ENCODE results near the gene LIPC. TPM values are rescaled to one million over a fixed set of nuclear protein-coding genes. Genes with fewer than 3 reads are reported as not detected.

LIPC gene
- polyA plus RNA-seq, 1 of the 3 experiments (the other 2 are of a cell fraction): not detected

- Histone ChIP-seq H3K27ac (ENCODE audit: low read depth in 2 of 2, low read length in 1 of 2) (no peak overlapping the region), H3K4me3 (ENCODE audit: low read depth in 2 of 2, low read length in 1 of 2) (no peak overlapping the region), H3K36me3 (replicated peaks in 1 of 2; ENCODE audit: control insufficient read depth in 1 of 2, insufficient read depth in 2 of 2, low read length in 1 of 2) (no peaks in the 10 kb centered on the region), H2AFZ (ENCODE audit: low read depth) (no peak overlapping the region), H3K9me3 (no peaks in the 10 kb centered on the region), H3K9me2 (no peaks in the 10 kb centered on the region), H3F3A (replicated peaks; ENCODE audit: insufficient read depth) (no peaks in the 10 kb centered on the region), H3K4me2 (no peak overlapping the region), H3K27me3 (ENCODE audit: insufficient read depth) (no peaks in the 10 kb centered on the region), H3K9ac (no peak overlapping the region), H3K4me1 (ENCODE audit: control insufficient read depth in 1 of 2, insufficient read depth in 2 of 2, low read depth in 1 of 2, low read length in 1 of 2) (peaks cover 0 to 4% of the 10 kb centered on the region in 2 experiments; a peak in 1 of 4 replicates), H3K79me2 (ENCODE audit: insufficient read depth) (no peaks in the 10 kb centered on the region), H4K20me1 (ENCODE audit: insufficient read depth) (no peaks in the 10 kb centered on the region)
- ChIA-PET CTCF (interaction anchor here (0.6 to 1.1 kb wide), 2 partner anchors 299 to 822 kb away, joined by 3 read pairs; no protein-coding TSS in a partner anchor), POLR2A (no interaction called here)
- WGBS (ENCODE audit: low lambda C conversion rate): 90% methylated on average over 6 of the region's 7 CpGs
- DNase-seq: no peak
- no peak for TF ChIP-seq USF2 (IDR thresholded peaks at IDR 0.05; ENCODE audit: borderline replicate concordance, low read depth, low read length)
- TF ChIP-seq FOXJ3 (CRISPR knock-in tag; IDR thresholded peaks at IDR 0.05): no peak
- no peak for TF ChIP-seq YY1 (IDR thresholded peaks at IDR 0.05; ENCODE audit: low read depth)
- no peak for TF ChIP-seq TCF12 (IDR thresholded peaks at IDR 0.05)
- TF ChIP-seq, protein P1, sequence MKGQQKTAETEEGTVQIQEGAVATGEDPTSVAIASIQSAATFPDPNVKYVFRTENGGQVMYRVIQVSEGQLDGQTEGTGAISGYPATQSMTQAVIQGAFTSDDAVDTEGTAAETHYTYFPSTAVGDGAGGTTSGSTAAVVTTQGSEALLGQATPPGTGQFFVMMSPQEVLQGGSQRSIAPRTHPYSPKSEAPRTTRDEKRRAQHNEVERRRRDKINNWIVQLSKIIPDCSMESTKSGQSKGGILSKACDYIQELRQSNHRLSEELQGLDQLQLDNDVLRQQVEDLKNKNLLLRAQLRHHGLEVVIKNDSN (IDR thresholded peaks at IDR 0.05; ENCODE audit: borderline replicate concordance, low read depth): no peak
- no peak for TF ChIP-seq SIN3A (IDR thresholded peaks at IDR 0.05; ENCODE audit: borderline replicate concordance, low read depth, low read length)
- TF ChIP-seq, protein P2, sequence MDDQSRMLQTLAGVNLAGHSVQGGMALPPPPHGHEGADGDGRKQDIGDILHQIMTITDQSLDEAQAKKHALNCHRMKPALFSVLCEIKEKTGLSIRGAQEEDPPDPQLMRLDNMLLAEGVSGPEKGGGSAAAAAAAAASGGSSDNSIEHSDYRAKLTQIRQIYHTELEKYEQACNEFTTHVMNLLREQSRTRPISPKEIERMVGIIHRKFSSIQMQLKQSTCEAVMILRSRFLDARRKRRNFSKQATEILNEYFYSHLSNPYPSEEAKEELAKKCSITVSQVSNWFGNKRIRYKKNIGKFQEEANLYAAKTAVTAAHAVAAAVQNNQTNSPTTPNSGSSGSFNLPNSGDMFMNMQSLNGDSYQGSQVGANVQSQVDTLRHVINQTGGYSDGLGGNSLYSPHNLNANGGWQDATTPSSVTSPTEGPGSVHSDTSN (IDR thresholded peaks at IDR 0.05): no peak
- no peak for TF ChIP-seq GABPA (IDR thresholded peaks at IDR 0.05; ENCODE audit: low read depth)
- TF ChIP-seq GATA2 (CRISPR knock-in tag; IDR thresholded peaks at IDR 0.05): no peak
- no peak for TF ChIP-seq MAX (IDR thresholded peaks at IDR 0.05; ENCODE audit: low read depth)
- no peak for TF ChIP-seq NFIC (IDR thresholded peaks at IDR 0.05; ENCODE audit: borderline replicate concordance)
- TF ChIP-seq NRF1 (IDR thresholded peaks at IDR 0.05; ENCODE audit: low read depth, low read length): no peak
Observed at GRCh38 chr15:58526647-58527192, 94.9 kb downstream of the LIPC start.

GRCh38 chr15:58527573-58528187 is 95.9 kb downstream of the LIPC start:
- CTCF ChIA-PET: interaction anchor here (0.6 to 1.1 kb wide), 2 partner anchors 36 to 300 kb away, joined by 3 read pairs; no protein-coding TSS in a partner anchor
- WGBS (ENCODE audit: low lambda C conversion rate): 79% methylated on average over 9 of the region's 9 CpGs
- TF ChIP-seq GABPA (IDR thresholded peaks at IDR 0.05; ENCODE audit: low read depth): no peak
- TF ChIP-seq NFIC (IDR thresholded peaks at IDR 0.05; ENCODE audit: borderline replicate concordance): no peak
- TF ChIP-seq NRF1 (IDR thresholded peaks at IDR 0.05; ENCODE audit: low read depth, low read length): no peak
- TF ChIP-seq RCOR1 (IDR thresholded peaks at IDR 0.05; ENCODE audit: low read length): no peak
- TF ChIP-seq, protein P3, sequence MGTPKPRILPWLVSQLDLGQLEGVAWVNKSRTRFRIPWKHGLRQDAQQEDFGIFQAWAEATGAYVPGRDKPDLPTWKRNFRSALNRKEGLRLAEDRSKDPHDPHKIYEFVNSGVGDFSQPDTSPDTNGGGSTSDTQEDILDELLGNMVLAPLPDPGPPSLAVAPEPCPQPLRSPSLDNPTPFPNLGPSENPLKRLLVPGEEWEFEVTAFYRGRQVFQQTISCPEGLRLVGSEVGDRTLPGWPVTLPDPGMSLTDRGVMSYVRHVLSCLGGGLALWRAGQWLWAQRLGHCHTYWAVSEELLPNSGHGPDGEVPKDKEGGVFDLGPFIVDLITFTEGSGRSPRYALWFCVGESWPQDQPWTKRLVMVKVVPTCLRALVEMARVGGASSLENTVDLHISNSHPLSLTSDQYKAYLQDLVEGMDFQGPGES (IDR thresholded peaks at IDR 0.05; ENCODE audit: low read depth, low read length): no peak
- TF ChIP-seq, protein P4, sequence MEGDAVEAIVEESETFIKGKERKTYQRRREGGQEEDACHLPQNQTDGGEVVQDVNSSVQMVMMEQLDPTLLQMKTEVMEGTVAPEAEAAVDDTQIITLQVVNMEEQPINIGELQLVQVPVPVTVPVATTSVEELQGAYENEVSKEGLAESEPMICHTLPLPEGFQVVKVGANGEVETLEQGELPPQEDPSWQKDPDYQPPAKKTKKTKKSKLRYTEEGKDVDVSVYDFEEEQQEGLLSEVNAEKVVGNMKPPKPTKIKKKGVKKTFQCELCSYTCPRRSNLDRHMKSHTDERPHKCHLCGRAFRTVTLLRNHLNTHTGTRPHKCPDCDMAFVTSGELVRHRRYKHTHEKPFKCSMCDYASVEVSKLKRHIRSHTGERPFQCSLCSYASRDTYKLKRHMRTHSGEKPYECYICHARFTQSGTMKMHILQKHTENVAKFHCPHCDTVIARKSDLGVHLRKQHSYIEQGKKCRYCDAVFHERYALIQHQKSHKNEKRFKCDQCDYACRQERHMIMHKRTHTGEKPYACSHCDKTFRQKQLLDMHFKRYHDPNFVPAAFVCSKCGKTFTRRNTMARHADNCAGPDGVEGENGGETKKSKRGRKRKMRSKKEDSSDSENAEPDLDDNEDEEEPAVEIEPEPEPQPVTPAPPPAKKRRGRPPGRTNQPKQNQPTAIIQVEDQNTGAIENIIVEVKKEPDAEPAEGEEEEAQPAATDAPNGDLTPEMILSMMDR (IDR thresholded peaks at IDR 0.05): no peak
- no peak for TF ChIP-seq ZBTB33 (IDR thresholded peaks at IDR 0.05; ENCODE audit: borderline replicate concordance, low read depth)
- no peak for TF ChIP-seq JUND (IDR thresholded peaks at IDR 0.05)
- TF ChIP-seq SMC3 (IDR thresholded peaks at IDR 0.05; ENCODE audit: low read depth, low read length): no peak
- no peak for TF ChIP-seq CHD2 (IDR thresholded peaks at IDR 0.05; ENCODE audit: low read length, partially characterized antibody)

More at GRCh38 chr15:58527573-58528187, 95.9 kb downstream of the LIPC start:
- H3K4me2 ChIP-seq: no peak overlapping the region
- no peaks in the 10 kb centered on the region; a peak in 1 of 4 replicates for H3K4me1 ChIP-seq (ENCODE audit: control insufficient read depth in 1 of 2, insufficient read depth in 2 of 2, low read depth in 1 of 2, low read length in 1 of 2)
- H3K9ac ChIP-seq: no peak overlapping the region
- H4K20me1 ChIP-seq (ENCODE audit: insufficient read depth): no peaks in the 10 kb centered on the region
- no peaks in the 10 kb centered on the region for H3K79me2 ChIP-seq (ENCODE audit: insufficient read depth)
- no peaks in the 10 kb centered on the region for H3K9me2 ChIP-seq
- POLR2A ChIA-PET: no interaction called here
- no peak overlapping the region for H2AFZ ChIP-seq (ENCODE audit: low read depth)
- no peak overlapping the region for H3K4me3 ChIP-seq (ENCODE audit: low read depth in 2 of 2, low read length in 1 of 2)
- no peaks in the 10 kb centered on the region for H3K9me3 ChIP-seq
- no peak overlapping the region for H3K27ac ChIP-seq (ENCODE audit: low read depth in 2 of 2, low read length in 1 of 2)
- H3F3A ChIP-seq (replicated peaks; ENCODE audit: insufficient read depth): no peaks in the 10 kb centered on the region
- no peaks in the 10 kb centered on the region for H3K27me3 ChIP-seq (ENCODE audit: insufficient read depth)
- DNase-seq: no peak
- H3K36me3 ChIP-seq (replicated peaks in 1 of 2; ENCODE audit: control insufficient read depth in 1 of 2, insufficient read depth in 2 of 2, low read length in 1 of 2): no peaks in the 10 kb centered on the region
